ENCODE data around the gene UCN2.

Gene UCN2

DNA sequence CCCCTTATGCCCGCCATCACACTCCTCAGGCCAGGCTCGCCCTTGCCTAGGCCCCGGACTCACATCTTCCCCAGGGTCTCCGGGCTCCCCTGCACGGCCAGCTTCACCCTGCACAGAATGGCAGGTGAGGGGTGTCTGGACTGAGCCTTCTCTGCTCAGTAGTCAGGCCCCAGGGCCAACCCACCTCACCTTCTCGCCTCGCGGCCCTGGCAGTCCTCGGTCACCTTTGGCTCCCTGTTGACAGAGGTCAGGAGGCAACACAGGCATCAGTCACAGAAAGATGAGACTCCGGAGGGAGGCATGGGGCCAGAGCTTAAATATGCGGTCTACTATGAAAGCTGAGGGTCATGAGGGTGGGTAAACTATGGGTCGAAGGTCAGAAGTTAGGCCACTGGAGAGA is 8.4 kb upstream of the UCN2 start:
- Mint-ChIP-seq H3K4me3 (no peak overlapping the region), H3K9me3 (no peaks in the 10 kb centered on the region), H3K27me3 (no peaks in the 10 kb centered on the region), H3K4me1 (no peaks in the 10 kb centered on the region), H3K27ac (no peak overlapping the region)
- ATAC-seq = no peak
- no peak for DNase-seq

DNA sequence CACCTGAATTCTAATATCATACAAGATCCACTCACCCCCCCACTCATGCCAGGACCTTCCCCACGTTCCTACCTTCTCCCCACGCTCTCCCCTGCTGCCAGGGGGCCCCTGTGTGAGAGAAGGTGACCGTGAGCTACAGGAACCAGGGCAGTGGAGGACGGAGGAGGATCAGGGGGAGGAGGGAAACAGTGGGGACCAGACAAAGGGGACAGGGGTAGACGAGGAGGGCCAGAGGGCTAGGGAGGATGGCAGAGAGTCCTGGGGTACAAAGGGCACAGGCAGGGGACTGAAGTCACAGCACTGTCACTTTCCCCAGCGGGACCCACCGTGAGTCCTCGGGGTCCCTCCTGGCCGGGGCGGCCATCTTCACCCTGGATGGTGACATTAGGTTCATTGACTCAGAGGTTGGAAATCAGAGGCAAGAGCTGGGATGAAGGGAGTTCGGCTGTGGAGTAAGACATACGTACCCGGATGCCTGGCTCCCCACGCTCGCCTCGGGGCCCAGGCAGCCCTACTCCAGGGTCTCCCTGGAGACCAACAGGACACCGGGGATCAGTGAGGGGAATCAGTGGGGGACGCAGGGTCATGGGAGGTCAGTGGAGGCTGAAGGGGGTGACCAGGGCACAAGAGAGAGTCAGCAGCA is 6.3 kb upstream of the UCN2 start:
- no peak for ATAC-seq
- Mint-ChIP-seq H3K4me3 (no peak overlapping the region), H3K9me3 (no peaks in the 10 kb centered on the region), H3K4me1 (peaks cover 11% of the 10 kb centered on the region), H3K27me3 (no peaks in the 10 kb centered on the region), H3K27ac (no peak overlapping the region)
- DNase-seq = no peak

DNA sequence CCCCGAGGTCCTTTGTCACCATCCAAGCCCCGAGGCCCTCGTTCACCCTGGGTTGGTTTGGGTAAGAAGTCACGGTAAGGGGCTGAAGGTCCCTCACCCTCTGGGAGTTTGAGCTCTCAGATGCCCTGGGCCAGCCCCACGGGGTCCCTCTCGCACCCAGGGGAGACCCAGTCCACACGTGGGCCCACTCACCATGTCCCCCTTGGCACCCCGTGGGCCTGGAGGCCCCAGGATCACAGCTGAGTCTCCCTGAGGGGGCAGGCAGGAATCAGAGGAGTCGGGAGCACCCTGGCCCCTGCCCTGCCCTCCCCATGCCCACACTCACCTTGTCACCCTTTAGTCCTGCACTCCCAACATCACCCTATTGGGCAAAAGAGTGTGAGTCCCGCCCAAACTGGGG is 5.8 kb upstream of the UCN2 start:
- no peaks in the 10 kb centered on the region for H3K27me3 Mint-ChIP-seq
- H3K4me1 Mint-ChIP-seq = peaks cover 11% of the 10 kb centered on the region
- no peak overlapping the region for H3K4me3 Mint-ChIP-seq
- ATAC-seq (no peak), DNase-seq (no peak)
- no peak overlapping the region for H3K27ac Mint-ChIP-seq
- no peaks in the 10 kb centered on the region for H3K9me3 Mint-ChIP-seq

DNA sequence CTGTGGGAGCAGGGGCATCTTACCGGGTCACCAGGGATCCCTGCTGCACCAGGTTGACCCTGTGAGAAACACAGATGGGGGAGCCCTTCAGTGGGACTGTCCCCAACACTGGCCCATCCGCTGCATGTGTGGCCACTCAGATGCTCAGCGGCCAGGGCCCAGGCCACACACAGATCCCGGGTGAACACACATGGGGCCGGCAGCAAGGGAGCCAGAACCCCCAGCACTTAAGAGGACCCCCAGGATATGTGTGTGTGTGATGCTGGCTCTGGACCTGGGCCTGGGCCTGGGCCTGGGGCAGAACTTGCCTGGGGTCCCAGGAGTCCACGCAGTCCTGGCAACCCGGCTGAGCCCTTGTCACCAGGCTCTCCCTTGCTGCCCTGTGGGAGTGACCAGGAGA is 4.9 kb upstream of the UCN2 start:
- Mint-ChIP-seq H3K4me1 (peaks cover 18% of the 10 kb centered on the region), H3K27me3 (no peaks in the 10 kb centered on the region), H3K9me3 (no peaks in the 10 kb centered on the region), H3K27ac (no peak overlapping the region), H3K4me3 (no peak overlapping the region)
- DNase-seq (no peak), ATAC-seq (no peak)

DNA sequence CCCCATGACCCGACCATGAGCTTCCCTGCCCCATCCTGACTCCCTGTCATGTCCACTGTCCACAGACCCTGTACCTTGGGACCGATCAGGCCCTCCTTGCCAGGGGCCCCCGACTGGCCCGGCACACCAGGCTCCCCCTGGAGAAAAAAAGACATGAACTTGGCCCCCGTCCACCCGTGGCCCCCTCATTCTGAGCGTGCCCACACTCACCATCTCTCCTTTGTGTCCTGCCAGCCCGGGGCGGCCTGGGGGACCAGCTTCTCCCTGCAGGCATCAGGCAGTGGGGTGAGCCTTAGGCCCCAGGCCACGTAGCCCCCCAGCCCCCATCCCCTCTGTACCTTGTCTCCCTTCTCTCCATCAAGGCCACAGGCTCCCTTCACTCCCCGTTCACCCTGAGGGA is 3.9 kb upstream of the UCN2 start:
- Mint-ChIP-seq H3K27ac (no peak overlapping the region), H3K4me3 (no peak overlapping the region), H3K9me3 (no peaks in the 10 kb centered on the region), H3K27me3 (no peaks in the 10 kb centered on the region), H3K4me1 (peaks cover 18% of the 10 kb centered on the region)
- no peak for DNase-seq
- ATAC-seq = no peak

DNA sequence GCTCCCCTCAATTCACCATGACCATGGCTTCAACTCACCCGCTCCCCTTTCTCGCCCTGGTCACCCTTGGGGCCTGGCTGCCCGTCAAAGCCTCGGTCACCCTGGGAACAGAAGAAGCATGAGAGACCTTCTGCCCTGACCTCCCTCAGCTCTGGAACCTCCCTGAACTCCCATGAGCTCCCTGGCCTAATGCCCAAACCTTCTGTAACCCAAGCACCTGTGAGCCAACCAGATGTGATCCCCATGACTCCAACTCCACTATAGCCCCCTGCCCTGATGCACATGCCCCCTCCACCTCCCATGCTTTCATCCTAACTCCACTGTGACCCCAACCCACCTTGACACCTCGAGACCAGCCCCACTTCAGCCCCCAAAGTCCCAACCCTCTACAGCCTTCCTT is 3.5 kb upstream of the UCN2 start:
- DNase-seq (no peak), ATAC-seq (no peak)
- no peaks in the 10 kb centered on the region for H3K27me3 Mint-ChIP-seq
- no peaks in the 10 kb centered on the region for H3K9me3 Mint-ChIP-seq
- peaks cover 18% of the 10 kb centered on the region for H3K4me1 Mint-ChIP-seq
- peak overlapping the region in 1 of 2 donors; percentile 53 for H3K27ac Mint-ChIP-seq
- H3K4me3 Mint-ChIP-seq = no peak overlapping the region

DNA sequence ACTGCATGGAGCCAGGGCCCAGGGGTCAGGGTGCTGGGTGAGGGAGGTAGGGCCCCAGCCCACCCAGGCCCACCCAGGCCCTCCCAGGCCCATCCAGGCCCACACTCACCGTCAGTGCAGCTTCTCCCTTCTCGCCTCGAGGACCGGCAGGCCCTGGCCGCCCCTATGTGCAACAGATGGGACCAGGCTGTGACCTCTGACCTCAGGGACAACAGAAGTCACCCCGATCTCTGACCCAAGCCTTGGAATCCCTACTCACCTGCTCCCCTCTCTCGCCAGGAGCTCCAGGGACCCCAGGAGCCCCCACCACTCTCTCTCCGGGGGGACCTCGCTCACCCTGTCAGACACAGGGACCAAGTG is 2.8 kb upstream of the UCN2 start:
- Mint-ChIP-seq H3K4me1 (peaks cover 19% of the 10 kb centered on the region), H3K27me3 (no peaks in the 10 kb centered on the region), H3K27ac (peak overlapping the region in 1 of 2 donors; percentile 70), H3K4me3 (no peak overlapping the region), H3K9me3 (no peaks in the 10 kb centered on the region)
- no peak for ATAC-seq
- DNase-seq = no peak

DNA sequence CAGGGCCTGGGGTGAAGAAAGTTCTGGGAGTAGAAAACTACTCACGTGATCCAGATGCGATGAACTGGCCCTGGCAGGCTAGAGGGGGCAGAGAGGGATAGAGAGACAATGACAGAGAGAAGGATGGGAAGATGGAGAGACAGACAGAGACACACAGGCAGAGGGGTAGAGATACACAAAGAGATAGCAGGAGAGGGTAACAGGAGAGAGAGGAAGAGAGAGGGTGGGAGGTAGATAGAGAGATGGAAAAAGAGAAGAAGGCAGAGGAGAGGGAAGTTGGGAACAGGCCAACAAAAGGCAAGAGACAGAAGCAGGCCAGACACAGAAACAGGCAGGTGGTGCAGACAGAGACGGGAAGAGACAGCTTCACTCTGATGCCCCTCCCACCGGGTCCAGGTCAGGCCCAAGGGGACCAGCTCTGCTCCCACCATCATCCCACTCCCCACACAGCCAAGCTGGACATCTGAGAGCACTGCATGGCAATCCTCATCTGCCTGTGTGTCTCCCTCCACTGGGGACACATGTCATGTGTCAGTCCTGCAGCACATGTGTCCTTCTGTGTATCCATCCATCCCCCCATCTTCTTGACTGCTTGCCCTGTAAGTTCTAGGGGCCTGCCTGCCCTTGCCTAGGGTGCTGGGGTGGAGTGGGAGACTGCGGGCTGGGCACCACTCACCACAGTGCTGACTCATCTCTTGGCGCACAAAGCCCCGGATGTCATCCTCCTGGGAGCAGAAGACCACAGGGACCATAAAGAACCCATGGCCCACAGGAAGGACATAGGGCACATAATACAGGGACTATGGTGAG is 2.2 kb upstream of the UCN2 start:
- H3K4me3 Mint-ChIP-seq = no peak overlapping the region
- ATAC-seq (peak; percentile 37), DNase-seq (no peak)
- peaks cover 25% of the 10 kb centered on the region for H3K4me1 Mint-ChIP-seq
- no peaks in the 10 kb centered on the region for H3K27me3 Mint-ChIP-seq
- H3K9me3 Mint-ChIP-seq = no peaks in the 10 kb centered on the region
- H3K27ac Mint-ChIP-seq = peak overlapping the region; percentile 16 to 28

DNA sequence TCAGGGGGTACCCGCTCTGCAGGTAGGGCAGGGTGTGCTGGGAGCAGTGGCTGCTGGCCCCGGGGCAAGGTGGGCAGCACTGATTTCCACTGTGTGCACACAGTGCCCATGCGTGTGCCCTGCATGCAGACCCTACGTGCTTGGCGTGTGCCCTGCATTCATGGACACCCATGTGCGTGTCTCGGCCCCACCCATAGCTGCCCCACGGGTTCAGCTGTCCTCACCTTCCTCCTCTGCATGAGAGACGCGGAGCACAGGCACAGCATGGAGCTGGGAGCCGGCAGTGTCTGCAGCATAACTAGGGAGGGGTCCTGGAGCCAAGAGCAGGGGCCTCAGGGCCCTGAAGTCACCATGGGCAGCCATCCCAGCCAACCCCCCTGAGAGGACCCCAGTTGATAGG is 1.6 kb upstream of the UCN2 start:
- ATAC-seq = no peak
- Mint-ChIP-seq H3K9me3 (no peaks in the 10 kb centered on the region), H3K27me3 (no peaks in the 10 kb centered on the region), H3K4me1 (peaks cover 31% of the 10 kb centered on the region), H3K27ac (peak overlapping the region in 1 of 2 donors; percentile 16), H3K4me3 (no peak overlapping the region)
- DNase-seq = no peak

DNA sequence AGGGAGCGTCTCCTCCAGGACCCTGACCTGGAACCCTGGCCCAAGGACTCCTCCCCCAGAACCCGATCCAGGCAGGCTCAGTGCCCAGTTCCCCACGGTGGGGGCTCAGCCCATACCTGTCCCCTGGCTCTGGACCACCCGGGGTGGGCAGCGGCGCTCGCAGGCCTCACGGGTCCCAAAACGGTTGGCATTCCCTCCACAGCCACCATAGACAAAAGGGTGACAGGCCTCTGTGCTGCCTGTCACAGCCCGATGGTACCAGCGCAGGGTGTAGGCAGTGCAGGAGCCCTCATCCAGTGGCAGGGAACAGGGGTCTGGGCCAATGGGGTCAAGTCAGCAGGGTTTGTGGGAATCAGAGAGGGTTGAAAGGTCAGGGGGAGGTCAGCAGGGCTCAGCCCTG is 1.1 kb upstream of the UCN2 start:
- Mint-ChIP-seq H3K9me3 (no peaks in the 10 kb centered on the region), H3K27ac (no peak overlapping the region), H3K4me1 (peaks cover 35% of the 10 kb centered on the region), H3K4me3 (no peak overlapping the region), H3K27me3 (no peaks in the 10 kb centered on the region)
- DNase-seq = no peak
- ATAC-seq = no peak

DNA sequence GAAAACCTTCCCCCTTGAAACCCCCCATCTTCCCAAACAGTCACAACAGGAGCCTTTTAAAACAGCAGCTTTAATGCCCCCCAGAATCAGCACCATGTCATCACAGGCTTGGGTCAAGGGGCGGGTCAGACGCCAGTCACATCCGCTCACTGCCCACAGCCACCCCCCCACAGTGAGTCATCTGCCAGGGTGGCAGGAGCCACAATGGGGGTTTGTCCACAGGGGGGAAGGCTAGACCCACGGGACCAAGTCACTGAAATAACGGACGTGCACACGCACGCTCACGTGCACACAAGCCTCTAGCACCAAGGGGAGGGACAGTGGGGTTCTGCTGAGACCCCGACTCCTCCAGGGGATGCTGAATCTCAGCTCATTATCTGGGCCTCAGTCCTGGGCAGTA is 441 bp upstream of the UCN2 start:
- H3K27ac Mint-ChIP-seq = peak overlapping the region in 1 of 2 donors; percentile 51

DNA sequence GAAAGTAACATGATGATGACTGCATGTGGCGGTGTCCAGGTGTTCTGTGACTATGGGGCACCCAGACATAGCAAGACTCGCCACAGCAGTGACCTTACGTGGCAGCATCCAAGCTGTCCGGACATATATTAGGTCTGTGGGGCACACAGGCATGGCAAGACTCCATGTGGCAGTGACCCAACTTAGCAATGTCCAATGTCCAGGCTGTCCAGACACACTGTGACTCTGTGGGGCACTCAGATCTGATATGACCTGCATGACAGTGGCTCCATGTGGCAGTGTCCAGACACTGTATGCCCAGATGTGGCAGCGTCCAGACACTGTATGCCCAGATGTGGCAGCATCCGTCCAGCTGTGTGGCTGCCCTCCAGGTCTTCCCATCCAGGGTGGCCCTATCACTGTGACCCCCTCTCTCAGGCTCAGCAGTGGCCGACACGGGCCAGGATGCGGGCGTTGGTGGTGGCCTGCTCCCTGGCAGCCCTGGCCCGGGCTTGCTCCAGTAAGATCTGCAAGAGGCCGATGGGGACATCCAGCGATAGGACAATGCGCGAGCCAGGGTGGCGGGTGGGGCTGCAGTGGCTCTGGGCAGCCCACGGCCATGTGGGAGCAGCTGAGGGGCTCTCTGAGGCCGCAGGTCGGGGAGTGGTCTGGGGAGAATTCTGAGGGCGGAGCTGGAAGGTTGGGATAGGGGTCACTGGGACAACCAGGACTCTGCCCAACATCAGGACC is 1.1 kb downstream of the UCN2 start:
- DNase-seq (no peak), ATAC-seq (no peak)
- no peak overlapping the region for H3K27ac Mint-ChIP-seq
- H3K4me1 Mint-ChIP-seq = peaks cover 47% of the 10 kb centered on the region
- H3K4me3 Mint-ChIP-seq = no peak overlapping the region
- H3K9me3 Mint-ChIP-seq = no peaks in the 10 kb centered on the region
- no peaks in the 10 kb centered on the region for H3K27me3 Mint-ChIP-seq

More for the DNA sequence above, 441 bp upstream of the UCN2 start:
- no peak for ATAC-seq
- Mint-ChIP-seq H3K27me3 (no peaks in the 10 kb centered on the region), H3K4me1 (peaks cover 35% of the 10 kb centered on the region), H3K4me3 (no peak overlapping the region), H3K9me3 (no peaks in the 10 kb centered on the region)
- DNase-seq = no peak

DNA sequence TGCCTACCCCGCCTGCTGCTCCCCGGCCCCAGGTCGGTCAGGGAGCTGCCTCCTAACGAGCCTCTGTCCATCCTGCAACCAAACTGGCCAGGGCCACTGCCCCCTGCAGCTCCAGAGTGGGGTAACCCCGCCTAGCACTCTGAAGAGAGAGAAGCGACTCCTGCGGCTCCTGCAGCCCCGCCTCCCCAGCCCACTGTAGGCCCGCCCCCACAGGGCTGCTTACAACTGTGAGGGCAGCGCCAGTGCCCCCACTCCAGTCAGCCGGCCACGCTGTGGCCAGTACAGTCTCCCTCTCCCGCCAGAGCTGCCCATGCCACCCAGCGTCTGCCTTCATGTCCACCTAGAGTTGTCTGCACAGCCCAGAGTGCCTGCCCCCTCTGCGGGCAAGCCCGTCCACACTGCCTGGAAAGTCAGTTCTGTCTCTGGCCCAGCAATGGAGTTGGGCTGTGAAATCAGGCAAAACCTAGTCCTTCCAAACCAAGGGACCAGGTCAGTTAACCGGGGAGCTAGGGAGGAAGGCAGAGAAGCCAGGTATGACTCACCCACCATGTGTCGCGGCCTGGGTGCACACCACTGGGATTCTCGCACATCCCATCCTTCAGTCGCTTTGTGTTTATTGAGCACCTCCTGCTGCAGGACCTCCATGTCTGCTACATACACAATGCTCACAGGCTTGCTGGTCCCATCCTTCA is 2.4 kb downstream of the UCN2 start:
- H3K27ac Mint-ChIP-seq = no peak overlapping the region
- peak in 1 of 2 donors; percentile 23 for DNase-seq

DNA sequence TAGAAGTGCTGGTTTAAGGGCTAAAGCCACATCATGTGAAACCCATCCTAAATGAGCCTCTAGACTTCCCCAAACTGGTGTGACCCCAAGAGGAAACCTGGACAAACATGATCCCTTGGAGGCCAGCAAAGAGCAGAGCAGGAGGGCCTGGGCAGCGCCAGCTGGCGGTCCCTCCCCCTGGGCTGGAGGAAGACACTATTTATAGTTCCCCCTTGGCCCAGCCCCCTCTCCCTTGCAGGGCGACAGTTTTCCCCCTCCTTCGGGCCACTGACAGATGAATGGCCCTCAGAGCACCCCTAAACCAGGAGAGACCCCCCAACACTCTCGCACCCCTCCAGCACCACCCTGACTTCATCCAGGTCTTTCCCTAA is 2.9 kb downstream of the UCN2 start:
- Mint-ChIP-seq H3K9me3 (no peaks in the 10 kb centered on the region), H3K4me3 (no peak overlapping the region), H3K27me3 (no peaks in the 10 kb centered on the region), H3K4me1 (peaks cover 54% of the 10 kb centered on the region), H3K27ac (no peak overlapping the region)
- ATAC-seq = no peak
- DNase-seq = no peak

More for the DNA sequence above, 2.4 kb downstream of the UCN2 start:
- Mint-ChIP-seq H3K4me1 (peaks cover 54% of the 10 kb centered on the region), H3K4me3 (peak overlapping the region in 1 of 2 donors; percentile 24), H3K27me3 (no peaks in the 10 kb centered on the region), H3K9me3 (no peaks in the 10 kb centered on the region)
- ATAC-seq = no peak

DNA sequence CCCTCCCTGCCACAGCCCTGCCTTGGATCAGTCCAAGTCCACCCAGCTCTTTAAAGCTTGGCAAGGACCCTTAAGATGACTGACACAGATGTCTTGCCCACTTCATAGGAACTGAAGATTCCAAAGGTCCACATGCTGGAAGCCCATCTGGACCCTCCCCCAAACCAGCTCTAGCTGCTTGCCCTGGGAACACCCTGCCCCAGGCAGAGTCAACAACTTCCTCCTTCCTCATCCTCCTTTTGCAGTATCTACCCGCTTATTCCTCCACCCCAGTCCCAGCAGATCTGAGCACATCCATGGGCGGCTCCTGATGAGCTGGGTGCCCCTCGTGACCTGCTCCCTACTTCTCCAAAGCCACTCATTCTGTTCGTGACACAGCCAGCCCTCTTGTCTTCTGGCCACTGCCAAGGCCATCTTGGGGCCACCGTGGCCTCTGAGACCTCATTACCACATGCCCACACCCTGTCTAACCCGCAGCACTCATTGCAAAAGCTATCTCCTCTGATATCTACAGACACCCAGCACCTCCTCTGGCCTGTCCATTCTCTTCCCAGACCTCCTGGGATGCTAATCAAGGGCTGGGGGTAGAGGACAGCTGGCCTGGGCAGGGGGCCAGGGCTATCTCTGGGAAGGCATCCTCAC is 5.0 kb downstream of the UCN2 start:
- DNase-seq (no peak), ATAC-seq (no peak)
- H3K4me1 Mint-ChIP-seq = peaks cover 62% of the 10 kb centered on the region
- no peaks in the 10 kb centered on the region for H3K9me3 Mint-ChIP-seq
- H3K4me3 Mint-ChIP-seq = peak overlapping the region in 1 of 2 donors; percentile 11
- H3K27me3 Mint-ChIP-seq = no peaks in the 10 kb centered on the region
- H3K27ac Mint-ChIP-seq = no peak overlapping the region

All from stimulated activated naive CD8-positive, alpha-beta T cell treated with anti-CD3 and anti-CD28 coated beads, Interleukin-15, amount 100 ng/mL, for 72 hours (primary cell).